DLD1 (cell line): ENCODE data around the gene THNSL1.
"Not testable (repeated sequence)": the region's sequence is repeated elsewhere in the genome, so short reads cannot be mapped to it uniquely, and the experiment has no call there.

Experiments
- in situ Hi-C: cut with HindIII; loops from 2 replicates; pipeline ENCODE4 v1.10.0; 2017; ENCODE audit warnings: low sequenced_read_pairs

THNSL1 gene

GRCh38 chr10:24993237-24993958 lies 23.0 kb upstream of the THNSL1 start:
- in situ Hi-C loops: no loop called here

- in situ Hi-C loops: no loop called here
Measured at GRCh38 chr10:24995072-24995471, 21.3 kb upstream of the THNSL1 start.

GRCh38 chr10:24998044-24998443 lies 18.4 kb upstream of the THNSL1 start:
- in situ Hi-C loops: no loop called here

- in situ Hi-C loops: not testable (repeated sequence)
Measured at GRCh38 chr10:25011591-25011990, 4.8 kb upstream of the THNSL1 start.

- in situ Hi-C loops: no loop called here
Measured at GRCh38 chr10:25014579-25014978, 1.8 kb upstream of the THNSL1 start.

- in situ Hi-C loops: no loop called here
Measured at GRCh38 chr10:25015828-25016375, 510 bp upstream of the THNSL1 start, which contains the start of gene ENKUR. ENKUR (minus strand) TSS chr10:25016158; CDS start chr10:25015936, 222 bp downstream.

GRCh38 chr10:25017154-25017590 lies 760 bp downstream of the THNSL1 start:
- in situ Hi-C loops: no loop called here

- in situ Hi-C loops: no loop called here
Measured at GRCh38 chr10:25017661-25018060, 1.2 kb downstream of the THNSL1 start.

GRCh38 chr10:25018703-25019102 lies 2.3 kb downstream of the THNSL1 start:
- in situ Hi-C loops: no loop called here

- in situ Hi-C loops: no loop called here
Measured at GRCh38 chr10:25023278-25023677, 6.9 kb downstream of the THNSL1 start.

GRCh38 chr10:25024528-25024927 lies 8.1 kb downstream of the THNSL1 start:
- in situ Hi-C loops: no loop called here

GRCh38 chr10:25026463-25026862 lies 10.1 kb downstream of the THNSL1 start:
- in situ Hi-C loops: no loop called here

- in situ Hi-C loops: no loop called here
Measured at GRCh38 chr10:25028711-25029110, 12.3 kb downstream of the THNSL1 start.

GRCh38 chr10:25029519-25029918 lies 13.1 kb downstream of the THNSL1 start:
- in situ Hi-C loops: no loop called here

- in situ Hi-C loops: no loop called here
Measured at GRCh38 chr10:25036381-25036780, 20.0 kb downstream of the THNSL1 start.

- in situ Hi-C loops: no loop called here
Measured at GRCh38 chr10:25038325-25038724, 21.9 kb downstream of the THNSL1 start.

GRCh38 chr10:25039531-25039930 lies 23.1 kb downstream of the THNSL1 start:
- in situ Hi-C loops: no loop called here

GRCh38 chr10:25046641-25047040 lies 30.2 kb downstream of the THNSL1 start:
- in situ Hi-C loops: no loop called here

GRCh38 chr10:25047088-25047487 lies 30.7 kb downstream of the THNSL1 start:
- in situ Hi-C loops: no loop called here

- in situ Hi-C loops: no loop called here
Measured at GRCh38 chr10:25047591-25048301, 31.3 kb downstream of the THNSL1 start.

- in situ Hi-C loops: no loop called here
Measured at GRCh38 chr10:25048450-25048849, 32.0 kb downstream of the THNSL1 start.

GRCh38 chr10:25049966-25050365 lies 33.6 kb downstream of the THNSL1 start:
- in situ Hi-C loops: no loop called here
